EH (cell line): ENCODE measurements around the gene TALDO1.

Experiments
- DNase-seq: peaks from one replicate; pipeline ENCODE4 v3.0.0-alpha.2; 2015; ENCODE audit warnings: low read depth

TALDO1 gene

DNA sequence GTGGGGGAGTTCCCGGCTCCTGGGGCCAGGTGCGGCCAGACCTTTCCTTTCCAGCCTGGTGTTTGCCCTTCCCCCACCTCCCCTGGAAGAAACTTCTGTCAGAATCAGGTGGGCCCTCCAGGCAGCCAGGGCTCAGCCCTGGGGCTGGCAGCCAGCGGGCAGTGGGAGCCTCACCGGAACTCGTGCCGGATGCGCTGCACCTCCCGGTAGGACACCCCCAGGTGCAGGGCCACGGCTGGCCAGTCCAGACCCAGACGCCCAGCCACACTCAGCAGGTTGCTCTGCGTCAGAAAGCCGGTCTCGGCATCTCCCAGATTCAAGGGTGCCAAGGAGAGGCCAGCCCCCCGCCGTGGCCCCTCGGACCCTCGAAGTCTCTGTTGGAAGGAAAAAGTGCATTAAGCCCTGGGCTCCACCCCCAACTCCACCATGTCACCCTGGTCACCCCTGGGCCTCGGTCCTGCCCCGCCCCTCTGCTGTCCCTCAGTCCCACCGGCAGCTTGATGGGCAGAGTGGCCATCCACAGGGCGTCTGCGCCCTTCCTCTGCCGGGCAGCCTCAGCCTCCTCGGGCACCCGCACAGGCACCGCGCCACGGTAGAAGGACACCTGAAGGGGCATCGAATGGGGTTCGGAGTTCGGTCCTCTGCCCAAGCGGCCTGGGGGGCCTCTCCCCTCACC, 52.5 kb downstream of the TALDO1 start:
- no peak for DNase-seq

DNA sequence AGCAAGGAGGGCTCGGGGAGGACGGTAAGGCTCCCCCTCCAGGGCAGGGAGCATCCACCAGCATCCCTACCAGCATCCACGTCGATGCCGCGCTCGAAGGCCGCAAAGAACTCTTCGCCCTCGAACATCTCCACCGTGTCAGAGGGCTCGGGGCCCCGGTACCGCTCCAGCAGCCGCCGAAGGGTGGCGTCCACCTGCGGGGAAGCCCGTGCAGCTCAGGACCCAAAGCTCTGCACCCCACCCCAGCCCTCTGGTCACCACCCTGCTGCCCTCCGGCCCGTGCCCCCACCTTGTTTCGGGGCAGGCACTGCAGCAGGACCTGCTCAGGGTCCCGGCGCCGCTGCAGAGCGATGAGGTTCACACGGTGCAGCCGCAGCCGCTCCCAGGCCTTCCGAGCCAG, 53.2 kb downstream of the TALDO1 start:
- DNase-seq = no peak

- no peak for DNase-seq
Measured at GRCh38 chr11:801097-801780, 54.0 kb downstream of the TALDO1 start.

GRCh38 chr11:802018-802617, 54.9 kb downstream of the TALDO1 start:
- no peak for DNase-seq

- DNase-seq = no peak
Measured at GRCh38 chr11:802693-803466, 55.6 kb downstream of the TALDO1 start.

DNA sequence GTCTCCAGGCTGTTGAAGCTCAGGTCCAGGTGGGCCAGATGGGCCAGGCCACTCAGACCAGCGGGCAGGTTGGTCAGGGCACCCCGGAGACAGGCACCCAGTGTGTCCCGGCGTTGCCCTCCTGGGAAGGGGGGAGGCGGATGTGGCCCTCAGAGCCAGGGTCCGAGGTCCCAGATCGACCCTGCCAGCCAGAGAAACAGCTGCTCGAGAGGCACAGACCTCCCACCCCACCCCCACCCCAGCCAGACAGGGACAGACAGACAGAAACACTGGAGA, 56.1 kb downstream of the TALDO1 start:
- DNase-seq = no peak

GRCh38 chr11:803770-804598, 56.7 kb downstream of the TALDO1 start:
- DNase-seq = peak; percentile 24

DNA sequence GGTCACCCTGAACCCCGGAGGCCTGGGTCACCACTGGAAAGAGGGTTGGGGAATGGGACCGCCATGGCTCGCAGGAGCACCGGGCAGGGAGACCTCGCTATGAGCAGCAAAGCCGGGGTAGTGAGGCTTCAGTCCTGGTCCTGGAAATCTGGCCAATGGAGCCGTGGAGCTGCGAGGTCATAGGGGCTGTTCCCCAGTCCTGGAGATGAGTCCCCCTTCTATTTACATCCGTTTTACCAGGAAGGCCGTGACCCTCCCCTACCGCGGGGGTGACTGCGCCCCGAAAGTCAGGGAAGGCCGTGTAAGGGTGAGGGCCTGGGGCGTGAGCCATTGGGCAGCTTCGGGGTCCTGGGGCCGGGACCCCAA, 57.3 kb downstream of the TALDO1 start:
- no peak for DNase-seq

DNA sequence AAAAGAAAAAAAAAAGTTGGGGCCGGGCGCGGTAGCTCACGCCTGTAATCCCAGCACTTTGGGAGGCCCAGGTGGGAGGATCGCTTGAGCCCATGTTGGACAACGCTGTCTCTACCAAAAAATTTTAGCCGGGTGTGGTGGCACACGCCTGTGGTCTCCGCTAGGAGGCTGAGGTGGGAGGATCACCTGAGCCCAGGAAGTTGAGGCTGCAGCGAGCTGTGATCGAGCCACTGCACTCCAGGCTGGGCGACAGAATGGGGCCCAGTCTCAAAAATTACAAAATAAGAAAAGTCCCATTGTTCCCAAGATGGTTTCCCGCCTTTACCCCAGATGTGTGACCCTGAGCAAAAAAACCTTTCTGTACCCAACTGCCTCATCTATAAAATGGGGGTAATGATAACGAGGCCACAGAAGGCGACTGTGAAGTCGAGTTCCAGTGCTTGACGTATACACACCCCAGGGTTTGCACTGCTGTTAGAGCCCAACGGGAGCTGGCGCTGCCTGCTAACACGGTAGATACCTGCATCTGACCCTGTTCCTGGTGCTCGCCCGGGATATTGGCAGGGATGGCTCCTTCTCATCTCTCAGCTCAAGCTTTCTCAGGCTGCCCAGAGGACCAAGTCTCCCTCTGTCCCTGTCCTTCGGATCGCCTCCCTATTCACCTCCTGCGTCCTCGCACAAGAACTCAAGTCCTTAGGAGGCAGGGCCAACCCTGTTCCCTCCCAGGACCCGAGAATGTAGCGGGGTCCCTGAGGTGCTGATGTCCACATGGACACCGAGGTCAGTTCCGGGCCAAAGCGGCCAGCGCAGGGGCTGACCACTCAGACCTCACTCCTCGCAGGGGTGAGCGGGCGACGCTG, 61.4 kb downstream of the TALDO1 start:
- no peak for DNase-seq

DNA sequence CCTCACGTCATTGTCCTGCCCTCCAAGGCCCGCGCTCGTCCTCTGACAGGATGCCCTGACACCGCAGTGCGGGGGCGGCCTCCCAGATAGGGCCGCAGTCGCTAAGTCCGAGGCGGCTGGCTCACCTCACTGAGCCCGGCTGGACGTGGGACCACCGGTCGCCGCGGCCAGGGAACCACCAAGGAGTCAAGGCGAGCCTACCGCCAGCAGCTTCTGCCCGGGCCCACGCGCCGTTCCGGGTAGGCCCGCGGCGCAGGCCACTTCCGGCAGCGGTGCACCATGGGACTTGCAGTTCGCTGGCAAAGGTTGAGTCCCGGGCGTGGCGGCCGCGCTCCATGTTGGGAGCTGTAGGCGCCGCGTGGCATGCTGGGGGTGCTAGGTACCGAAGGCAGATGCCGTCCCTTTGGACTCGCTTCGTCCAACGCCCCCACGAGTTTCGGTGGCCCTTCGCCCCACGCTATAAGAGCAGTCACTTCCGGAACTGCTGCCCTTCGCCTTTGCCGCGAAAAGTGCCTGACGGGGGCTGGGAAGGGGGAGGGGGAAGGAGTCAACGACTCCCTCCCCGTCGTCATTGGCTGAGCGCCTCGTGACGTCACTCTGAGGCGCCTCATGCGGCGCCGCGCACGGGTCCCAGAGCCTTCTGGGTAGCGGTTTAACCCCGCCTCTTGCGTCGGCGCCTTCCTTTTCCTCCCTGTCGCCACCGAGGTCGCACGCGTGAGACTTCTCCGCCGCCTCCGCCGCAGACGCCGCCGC, 62.2 kb downstream of the TALDO1 start, which contains the start of gene RPLP2:
Gene RPLP2 (plus strand): TSS at position 681 of the 753 bp plus-strand sequence. CDS start 268 bp downstream, outside the sequence.
- DNase-seq = peak; percentile 96

GRCh38 chr11:810040-810567, 62.8 kb downstream of the TALDO1 start:
- no peak for DNase-seq

DNA sequence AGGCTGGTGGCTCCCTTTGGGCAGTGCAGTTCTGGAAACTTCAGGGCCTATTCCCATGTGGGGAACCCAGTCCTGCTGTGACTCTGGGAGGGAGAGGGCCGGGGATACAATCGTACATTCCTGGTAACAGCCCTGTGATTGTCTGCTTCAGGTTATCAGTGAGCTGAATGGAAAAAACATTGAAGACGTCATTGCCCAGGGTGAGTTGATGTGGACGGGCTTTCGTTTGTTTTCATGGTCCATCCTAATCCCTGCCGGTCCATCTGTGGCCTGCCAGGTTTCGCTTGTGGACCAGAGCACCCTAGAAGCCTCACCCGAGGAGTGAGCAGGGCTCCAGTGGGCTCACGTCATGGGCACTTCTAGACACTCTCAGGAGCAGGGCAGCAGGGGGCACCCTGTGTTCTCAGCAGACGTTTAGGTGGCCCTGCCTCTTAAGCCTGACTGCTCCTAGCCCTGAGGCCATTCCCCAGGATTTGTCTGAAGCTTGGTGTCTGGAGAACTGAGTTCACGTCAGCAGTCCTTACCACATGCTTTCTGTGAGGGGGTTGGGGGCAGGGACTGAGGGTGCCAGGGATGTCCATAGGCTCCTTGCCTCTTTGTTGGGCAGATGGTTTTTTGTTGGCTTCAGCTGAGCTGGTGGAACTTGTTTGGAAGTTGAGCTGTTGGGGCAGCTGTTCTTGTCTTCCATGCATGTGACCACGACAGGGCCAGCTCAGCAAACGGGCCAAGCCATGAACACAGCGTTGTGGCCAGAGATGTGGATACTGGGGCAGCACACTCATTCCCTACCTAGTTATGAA, 64.4 kb downstream of the TALDO1 start:
- DNase-seq = peak; percentile 42

GRCh38 chr11:812390-812789, 65.1 kb downstream of the TALDO1 start:
- no peak for DNase-seq

DNA sequence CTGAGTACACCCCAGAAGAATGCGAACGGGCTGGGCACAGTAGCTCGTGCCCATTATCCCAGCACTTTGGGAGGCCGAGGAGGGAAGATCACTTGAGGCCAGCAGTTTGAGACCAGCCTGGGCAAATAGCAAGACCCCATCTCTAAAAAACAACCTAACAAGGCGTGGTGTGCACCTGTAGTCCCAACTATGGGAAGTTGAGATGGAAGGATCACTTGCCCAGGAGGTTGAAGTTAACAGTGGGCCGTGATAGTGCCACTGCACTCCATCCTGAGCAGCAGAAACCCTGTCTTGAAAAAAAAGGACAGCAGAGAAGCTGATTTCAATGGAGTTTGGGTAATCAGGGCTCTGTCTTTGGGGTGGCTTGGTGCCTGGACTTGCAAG, 65.8 kb downstream of the TALDO1 start:
- DNase-seq = no peak

GRCh38 chr11:813456-814096, 66.3 kb downstream of the TALDO1 start:
- no peak for DNase-seq
